K562 (cell line): Measurements from ENCODE around the gene SH3BP5L. TPM values are rescaled to one million over a fixed set of nuclear protein-coding genes. Genes with fewer than 3 reads are reported as not detected.

Experiments used
- CHAMP1 ChIP-seq: fragments of 450-650 bp; IDR thresholded peaks from 2 replicates; pipeline ENCODE4 v1.6.1; 2016; ENCODE audit warnings: mild to moderate bottlenecking
- CREM ChIP-seq: IDR thresholded peaks from 2 replicates; pipeline ENCODE4 v1.6.1; 2014; ENCODE audit warnings: antibody characterized with exemption, low read depth
- ESRRB ChIP-seq: fragments of 250-450 bp; sonication (Bioruptor Pico); IDR thresholded peaks from 2 replicates; pipeline ENCODE4 v1.5.0; 2020; ENCODE audit warnings: mild to moderate bottlenecking, moderate library complexity, borderline replicate concordance
- MAZ ChIP-seq, 2 experiments: fragments of 450-650 bp in 1 of 2; sonication (generic) in 1 of 2; formaldehyde crosslinking; IDR thresholded peaks in 1 of 2; conservative IDR thresholded peaks in 1 of 2; 2 replicates each; pipeline versions ENCODE4 v1.4.0 to v1.5.0; 2020; ENCODE audit warnings: mild to moderate bottlenecking in 1 of 2, missing genetic modification reagents in 1 of 2
- MTA1 ChIP-seq: fragments of 450-650 bp; IDR thresholded peaks from 2 replicates; pipeline ENCODE4 v1.6.1; 2017; ENCODE audit warnings: borderline replicate concordance
- PHF20 ChIP-seq: fragments of 450-650 bp; IDR thresholded peaks from 2 replicates; pipeline ENCODE4 v1.6.1; 2018; ENCODE audit not compliant: partially characterized antibody
- PHF8 ChIP-seq: fragments of 200-600 bp; sonication (generic); IDR thresholded peaks from 2 replicates; pipeline ENCODE4 v1.6.1; 2012; ENCODE audit warnings: mixed run types, mild to moderate bottlenecking, inconsistent platforms, low read length, moderate library complexity, borderline replicate concordance
- POLR2A ChIP-seq: fragments of 450-650 bp; conservative IDR thresholded peaks from 2 replicates; pipeline ENCODE4 v1.6.1; 2016
- PRPF4 ChIP-seq: fragments of 200-400 bp; formaldehyde crosslinking; IDR thresholded peaks from one replicate; pipeline ENCODE4 v1.6.1; 2017; ENCODE audit warnings: low read length, low read depth, mild to moderate bottlenecking; ENCODE audit not compliant: insufficient read depth, poor library complexity, severe bottlenecking
- RNF219 ChIP-seq: fragments of 250-450 bp; sonication (Bioruptor Pico); IDR thresholded peaks from 2 replicates; pipeline ENCODE4 v1.5.0; 2022; ENCODE audit warnings: mild to moderate bottlenecking
- SRSF1 ChIP-seq: fragments of 200-400 bp; formaldehyde crosslinking; IDR thresholded peaks from 2 replicates; pipeline ENCODE4 v1.6.1; 2017; ENCODE audit warnings: mild to moderate bottlenecking, low read depth, low read length, moderate library complexity
- TAF9B ChIP-seq: fragments of 450-650 bp; IDR thresholded peaks from 2 replicates; pipeline ENCODE4 v1.6.1; 2018; ENCODE audit warnings: mild to moderate bottlenecking; ENCODE audit not compliant: partially characterized antibody
- U2AF1 ChIP-seq: fragments of 200-400 bp; formaldehyde crosslinking; optimal IDR thresholded peaks from 2 replicates; pipeline ENCODE3; 2017; ENCODE audit warnings: mild to moderate bottlenecking, low read depth, low read length, moderate library complexity
- ZBTB5 ChIP-seq: fragments of 450-650 bp; IDR thresholded peaks from 2 replicates; pipeline ENCODE4 v1.6.1; 2017; ENCODE audit warnings: antibody characterized with exemption
- ZEB2 ChIP-seq: fragments of 450-650 bp; IDR thresholded peaks from 2 replicates; pipeline ENCODE4 v1.6.1; 2016
- ZFX ChIP-seq: sonication (generic); formaldehyde crosslinking; IDR thresholded peaks from 2 replicates; pipeline ENCODE4 v1.8.0; 2022; ENCODE audit warnings: mild to moderate bottlenecking, missing genetic modification reagents, moderate library complexity
- ZKSCAN8 ChIP-seq: fragments of 200-800 bp; sonication (Bioruptor generic); IDR thresholded peaks from 2 replicates; pipeline ENCODE4 v1.6.1; 2016; ENCODE audit warnings: missing genetic modification characterization, missing compliant biosample characterization
- ZNF143 ChIP-seq: sonication (generic); formaldehyde crosslinking; IDR thresholded peaks from 2 replicates; pipeline ENCODE4 v1.9.0; 2022; ENCODE audit warnings: mild to moderate bottlenecking, missing genetic modification reagents
- ZNF224 ChIP-seq: sonication (generic); formaldehyde crosslinking; IDR thresholded peaks from 2 replicates; pipeline ENCODE4 v1.8.0; 2022; ENCODE audit warnings: mild to moderate bottlenecking, missing genetic modification reagents
- ZSCAN29 ChIP-seq: fragments of 450-650 bp; IDR thresholded peaks from 2 replicates; pipeline ENCODE4 v1.6.1; 2017
- polyA plus RNA-seq, 8 experiments: library from polyadenylated mRNA; depleted of rRNA in 4 of 8; stranded (reverse) in 5 of 8; unstranded in 3 of 8; fragments of >200 nt; fragmentation: Nextera tagmentation in 2 of 8; fragmentation: Illumina TruSeq in 1 of 8; extraction: Ambion mirVana in 2 of 8; extraction: Trizol in 1 of 8; gene quantifications; 2 replicates each; pipeline versions ENCODE4 v1.2.1 to v1.2.3, GENCODE V29; 2011 to 2014; ENCODE audit warnings: inconsistent platforms in 1 of 8, missing spikeins in 1 of 8
- total RNA-seq, 7 experiments: library from RNA; depleted of rRNA in 6 of 7; stranded (reverse); fragments of >200 nt in 6 of 7; fragmentation: Illumina TruSeq in 2 of 7; extraction: Trizol in 2 of 7; gene quantifications; 2 replicates each; pipeline versions ENCODE4 v1.2.1 to v1.2.3, GENCODE V29; 2011 to 2021; ENCODE audit warnings: low replicate concordance in 1 of 7

SH3BP5L gene
- total and polyA plus RNA-seq, 9 of the 15 experiments (the other 6 are each of a cell fraction or from before 2014, with no cell fraction given): 1.9 to 26.5 (median 15.8) TPM

DNA sequence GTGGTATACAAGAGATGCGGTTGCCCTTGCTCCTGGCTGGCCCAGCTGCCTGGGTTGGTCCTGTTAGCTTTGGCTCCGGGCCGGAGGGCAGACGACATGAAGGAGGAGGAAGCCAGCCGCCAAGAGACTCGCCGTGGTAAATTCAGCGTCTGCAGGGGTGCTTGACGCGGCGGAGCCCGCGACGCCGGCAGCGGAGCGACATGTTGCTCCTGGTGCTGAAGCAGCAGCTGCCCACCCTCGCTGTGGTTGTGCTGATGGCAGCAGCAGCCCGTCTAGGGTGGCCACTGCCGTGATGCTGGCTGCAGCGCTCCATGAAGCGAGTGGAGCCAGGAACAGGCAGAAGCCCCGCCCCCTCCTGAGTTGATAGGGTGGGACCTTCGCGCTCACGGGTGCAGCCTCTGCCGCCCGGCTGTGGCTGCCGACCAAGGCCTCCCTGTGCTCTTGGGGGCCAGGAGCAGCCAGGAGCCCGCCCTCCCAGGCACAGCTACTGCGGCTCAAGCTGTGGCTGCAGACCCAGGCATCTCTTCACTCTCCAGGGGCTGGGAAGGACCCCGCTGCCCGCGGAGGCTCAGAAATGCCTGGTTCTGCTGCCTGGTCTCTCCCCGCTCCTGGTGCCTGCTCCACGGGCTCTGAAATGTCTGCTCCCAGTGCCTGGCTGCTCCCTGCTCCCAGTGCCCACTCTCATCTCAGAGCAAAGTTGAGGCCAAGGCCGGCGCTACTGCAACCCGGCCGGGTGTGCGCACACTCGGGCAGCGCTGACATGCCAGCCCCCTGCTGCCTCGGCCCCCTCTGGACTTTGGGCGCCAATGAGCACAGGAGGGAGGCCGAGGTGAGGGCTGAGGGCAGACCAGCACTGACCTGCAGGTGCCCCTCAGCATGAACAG, 37.5 kb upstream of the SH3BP5L start (continued):
- TF ChIP-seq RNF219 (CRISPR knock-in tag): no peak
- TF ChIP-seq SRSF1: no peak
- TF ChIP-seq MAZ (CRISPR knock-in tag; conservative IDR thresholded peaks at IDR 0.05 in 1 of 2, IDR thresholded peaks at IDR 0.05 in 1 of 2): peak; percentile 21 to 69; a peak in 1 of 4 replicates
- no peak for TF ChIP-seq PHF20
- no peak for TF ChIP-seq CHAMP1
- peak; percentile 46; the same call in 1 of the 2 replicates for TF ChIP-seq MTA1
- TF ChIP-seq ESRRB (CRISPR knock-in tag): no peak
- TF ChIP-seq ZNF143: 0 out of 2 replicates have a peak, but pooled peaks have one; percentile 34
- TF ChIP-seq ZKSCAN8 (CRISPR knock-in tag): no peak
- TF ChIP-seq POLR2A: peak; percentile 61
- no peak for TF ChIP-seq ZSCAN29
- TF ChIP-seq PHF8: peak; percentile 64; the same call in 1 of the 2 replicates
- TF ChIP-seq ZBTB5: no peak
- no peak for TF ChIP-seq TAF9B
- TF ChIP-seq U2AF1: no peak
- peak; percentile 57 for TF ChIP-seq ZFX (CRISPR knock-in tag)
- TF ChIP-seq PRPF4: no peak
- TF ChIP-seq CREM: peak; percentile 34
- TF ChIP-seq ZNF224 (CRISPR knock-in tag): no peak
- no peak for TF ChIP-seq ZEB2
